ENCODE results near the gene CCDC191.

GRCh38 chr3:114079761-114080160 is 23.4 kb upstream of the CCDC191 start:
- TF ChIP-seq, protein P1, sequence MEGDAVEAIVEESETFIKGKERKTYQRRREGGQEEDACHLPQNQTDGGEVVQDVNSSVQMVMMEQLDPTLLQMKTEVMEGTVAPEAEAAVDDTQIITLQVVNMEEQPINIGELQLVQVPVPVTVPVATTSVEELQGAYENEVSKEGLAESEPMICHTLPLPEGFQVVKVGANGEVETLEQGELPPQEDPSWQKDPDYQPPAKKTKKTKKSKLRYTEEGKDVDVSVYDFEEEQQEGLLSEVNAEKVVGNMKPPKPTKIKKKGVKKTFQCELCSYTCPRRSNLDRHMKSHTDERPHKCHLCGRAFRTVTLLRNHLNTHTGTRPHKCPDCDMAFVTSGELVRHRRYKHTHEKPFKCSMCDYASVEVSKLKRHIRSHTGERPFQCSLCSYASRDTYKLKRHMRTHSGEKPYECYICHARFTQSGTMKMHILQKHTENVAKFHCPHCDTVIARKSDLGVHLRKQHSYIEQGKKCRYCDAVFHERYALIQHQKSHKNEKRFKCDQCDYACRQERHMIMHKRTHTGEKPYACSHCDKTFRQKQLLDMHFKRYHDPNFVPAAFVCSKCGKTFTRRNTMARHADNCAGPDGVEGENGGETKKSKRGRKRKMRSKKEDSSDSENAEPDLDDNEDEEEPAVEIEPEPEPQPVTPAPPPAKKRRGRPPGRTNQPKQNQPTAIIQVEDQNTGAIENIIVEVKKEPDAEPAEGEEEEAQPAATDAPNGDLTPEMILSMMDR (conservative IDR thresholded peaks at IDR 0.05; ENCODE audit: low read length): no peak
- TF ChIP-seq EZH2phosphoT487 (IDR thresholded peaks at IDR 0.05; ENCODE audit: borderline replicate concordance, low read depth, low read length): no peak

All from OCI-LY7 (cell line).